ENCODE results near the gene SLC12A2.

The SLC12A2 gene

DNA sequence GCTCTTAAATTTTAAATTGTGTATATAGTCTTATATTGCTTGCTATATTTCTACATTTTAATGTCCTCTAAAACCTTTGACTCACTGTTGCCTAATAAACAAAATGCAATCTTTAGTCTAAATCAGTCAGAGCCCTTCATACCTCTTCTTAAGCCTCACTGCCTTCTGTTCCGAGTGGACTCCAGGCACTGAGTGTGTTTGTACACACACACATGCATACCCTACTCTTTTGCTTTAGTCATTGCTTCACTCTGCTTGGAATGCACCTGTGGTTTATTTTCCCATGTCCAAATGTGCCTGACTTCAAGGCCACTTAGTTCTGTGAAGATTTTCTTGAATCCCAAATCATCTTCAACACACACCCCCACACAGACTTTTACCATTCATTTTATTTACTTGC, 60.9 kb downstream of the SLC12A2 start:
- TF ChIP-seq POLR2AphosphoS5 (IDR thresholded peaks at IDR 0.05; ENCODE audit: low read depth, low read length) (no peak), FOXP2 (optimal IDR thresholded peaks at IDR 0.05; ENCODE audit: borderline replicate concordance, extremely low read depth, extremely low read length, insufficient read depth) (no peak), SIN3A (IDR thresholded peaks at IDR 0.05; ENCODE audit: borderline replicate concordance, insufficient read depth, low read length) (no peak), TAF1 (IDR thresholded peaks at IDR 0.05; ENCODE audit: borderline replicate concordance, insufficient read depth, low read length) (no peak)
- TF ChIP-seq, protein P1, sequence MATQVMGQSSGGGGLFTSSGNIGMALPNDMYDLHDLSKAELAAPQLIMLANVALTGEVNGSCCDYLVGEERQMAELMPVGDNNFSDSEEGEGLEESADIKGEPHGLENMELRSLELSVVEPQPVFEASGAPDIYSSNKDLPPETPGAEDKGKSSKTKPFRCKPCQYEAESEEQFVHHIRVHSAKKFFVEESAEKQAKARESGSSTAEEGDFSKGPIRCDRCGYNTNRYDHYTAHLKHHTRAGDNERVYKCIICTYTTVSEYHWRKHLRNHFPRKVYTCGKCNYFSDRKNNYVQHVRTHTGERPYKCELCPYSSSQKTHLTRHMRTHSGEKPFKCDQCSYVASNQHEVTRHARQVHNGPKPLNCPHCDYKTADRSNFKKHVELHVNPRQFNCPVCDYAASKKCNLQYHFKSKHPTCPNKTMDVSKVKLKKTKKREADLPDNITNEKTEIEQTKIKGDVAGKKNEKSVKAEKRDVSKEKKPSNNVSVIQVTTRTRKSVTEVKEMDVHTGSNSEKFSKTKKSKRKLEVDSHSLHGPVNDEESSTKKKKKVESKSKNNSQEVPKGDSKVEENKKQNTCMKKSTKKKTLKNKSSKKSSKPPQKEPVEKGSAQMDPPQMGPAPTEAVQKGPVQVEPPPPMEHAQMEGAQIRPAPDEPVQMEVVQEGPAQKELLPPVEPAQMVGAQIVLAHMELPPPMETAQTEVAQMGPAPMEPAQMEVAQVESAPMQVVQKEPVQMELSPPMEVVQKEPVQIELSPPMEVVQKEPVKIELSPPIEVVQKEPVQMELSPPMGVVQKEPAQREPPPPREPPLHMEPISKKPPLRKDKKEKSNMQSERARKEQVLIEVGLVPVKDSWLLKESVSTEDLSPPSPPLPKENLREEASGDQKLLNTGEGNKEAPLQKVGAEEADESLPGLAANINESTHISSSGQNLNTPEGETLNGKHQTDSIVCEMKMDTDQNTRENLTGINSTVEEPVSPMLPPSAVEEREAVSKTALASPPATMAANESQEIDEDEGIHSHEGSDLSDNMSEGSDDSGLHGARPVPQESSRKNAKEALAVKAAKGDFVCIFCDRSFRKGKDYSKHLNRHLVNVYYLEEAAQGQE (IDR thresholded peaks at IDR 0.05; ENCODE audit: insufficient read depth in 1 of 2, low read depth in 2 of 2, low read length in 2 of 2): no peak

DNA sequence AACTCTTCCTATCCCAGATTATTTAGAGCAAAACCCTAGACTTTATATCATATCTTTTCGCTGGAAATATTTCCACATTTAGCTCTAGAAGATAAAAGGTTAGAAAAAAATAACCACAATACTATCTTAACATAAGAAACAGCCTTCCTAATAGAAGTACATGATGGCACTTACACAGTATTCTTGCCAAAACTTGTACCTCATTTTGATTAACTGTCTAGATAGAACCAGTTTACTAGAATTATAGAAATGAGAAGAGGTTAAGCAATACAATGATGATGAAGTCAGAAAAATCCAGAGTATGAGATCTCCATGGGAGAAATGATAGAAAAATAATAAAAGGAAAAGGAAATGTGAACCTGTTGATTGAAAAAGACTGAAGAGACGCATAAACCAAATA, 63.1 kb downstream of the SLC12A2 start:
- TF ChIP-seq SIN3A (IDR thresholded peaks at IDR 0.05; ENCODE audit: borderline replicate concordance, insufficient read depth, low read length) (no peak), POLR2AphosphoS5 (IDR thresholded peaks at IDR 0.05; ENCODE audit: low read depth, low read length) (no peak), FOXP2 (optimal IDR thresholded peaks at IDR 0.05; ENCODE audit: borderline replicate concordance, extremely low read depth, extremely low read length, insufficient read depth) (no peak), TAF1 (IDR thresholded peaks at IDR 0.05; ENCODE audit: borderline replicate concordance, insufficient read depth, low read length) (no peak)
- TF ChIP-seq, protein P1 (IDR thresholded peaks at IDR 0.05; ENCODE audit: insufficient read depth in 1 of 2, low read depth in 2 of 2, low read length in 2 of 2): no peak

- TF ChIP-seq POLR2AphosphoS5 (IDR thresholded peaks at IDR 0.05; ENCODE audit: low read depth, low read length): no peak
Measured at GRCh38 chr5:128154943-128155342, 71.4 kb downstream of the SLC12A2 start.

- TF ChIP-seq, protein P1 (IDR thresholded peaks at IDR 0.05; ENCODE audit: insufficient read depth in 1 of 2, low read depth in 2 of 2, low read length in 2 of 2): no peak
- TF ChIP-seq POLR2AphosphoS5 (IDR thresholded peaks at IDR 0.05; ENCODE audit: low read depth, low read length) (no peak), TAF1 (IDR thresholded peaks at IDR 0.05; ENCODE audit: borderline replicate concordance, insufficient read depth, low read length) (no peak), SIN3A (IDR thresholded peaks at IDR 0.05; ENCODE audit: borderline replicate concordance, insufficient read depth, low read length) (no peak), FOXP2 (optimal IDR thresholded peaks at IDR 0.05; ENCODE audit: borderline replicate concordance, extremely low read depth, extremely low read length, insufficient read depth) (no peak)
Measured at GRCh38 chr5:128155776-128156175, 72.2 kb downstream of the SLC12A2 start.

DNA sequence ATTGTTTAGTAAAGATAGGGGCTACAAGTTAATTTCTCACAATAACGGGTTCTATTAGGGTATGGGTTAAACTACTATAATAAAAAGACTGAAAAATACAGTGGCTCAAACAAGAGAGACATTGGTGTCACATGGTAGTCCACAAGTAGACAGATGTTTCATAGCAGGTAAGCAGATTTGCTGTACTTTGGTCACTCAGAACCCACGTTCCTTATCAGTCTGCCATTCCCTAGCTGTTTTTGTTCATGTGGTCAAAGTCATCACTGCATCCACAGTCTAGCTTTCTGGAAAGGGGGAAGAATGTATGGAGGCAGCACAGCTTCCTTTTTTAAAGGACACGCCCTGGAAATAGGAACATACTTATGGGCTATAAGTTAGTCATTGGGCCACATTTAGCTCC, 73.0 kb downstream of the SLC12A2 start:
- TF ChIP-seq, protein P1 (IDR thresholded peaks at IDR 0.05; ENCODE audit: insufficient read depth in 1 of 2, low read depth in 2 of 2, low read length in 2 of 2): no peak
- no peak for TF ChIP-seq SIN3A (IDR thresholded peaks at IDR 0.05; ENCODE audit: borderline replicate concordance, insufficient read depth, low read length)

All from PFSK-1 (cell line).